ENCODE results near the gene MRE11.
A peak's percentile ranks its signal among the peaks of the same experiment; 100 is the strongest.

Gene MRE11

GRCh38 chr11:94501522-94501921 lies 7.9 kb upstream of the MRE11 start:
- no peak overlapping the region for H3K4me3 ChIP-seq (ENCODE audit: low read depth, low read length)
- DNase-seq = no peak
- H3K27ac ChIP-seq = no peak overlapping the region
- no peak for TF ChIP-seq CTCF (IDR thresholded peaks at IDR 0.05; ENCODE audit: low read depth, low read length, missing control alignments)
- peaks cover 17% of the 10 kb centered on the region for H3K36me3 ChIP-seq (replicated peaks)
- no peaks in the 10 kb centered on the region for H3K27me3 ChIP-seq (replicated peaks)
- in situ Hi-C loops (cut with HindIII; ENCODE audit: low pct_ligation_motif_present, low sequenced_read_pairs) = no loop called here

- TF ChIP-seq CTCF (IDR thresholded peaks at IDR 0.05; ENCODE audit: low read depth, low read length, missing control alignments) = no peak
- Histone ChIP-seq H3K36me3 (replicated peaks) (peaks cover 17% of the 10 kb centered on the region), H3K27me3 (replicated peaks) (no peaks in the 10 kb centered on the region), H3K4me3 (ENCODE audit: low read depth, low read length) (no peak overlapping the region), H3K27ac (no peak overlapping the region)
- in situ Hi-C loops (cut with HindIII; ENCODE audit: low pct_ligation_motif_present, low sequenced_read_pairs) = no loop called here
- no peak for DNase-seq
Measured at GRCh38 chr11:94500181-94500580, 6.5 kb upstream of the MRE11 start.

- in situ Hi-C loops (cut with HindIII; ENCODE audit: low pct_ligation_motif_present, low sequenced_read_pairs) = no loop called here
- no peak for TF ChIP-seq CTCF (IDR thresholded peaks at IDR 0.05; ENCODE audit: low read depth, low read length, missing control alignments)
- Histone ChIP-seq H3K4me3 (ENCODE audit: low read depth, low read length) (peak overlapping the region; percentile 84), H3K27me3 (replicated peaks) (no peaks in the 10 kb centered on the region), H3K27ac (peak overlapping the region; percentile 75), H3K36me3 (replicated peaks) (peaks cover 12% of the 10 kb centered on the region)
- no peak for DNase-seq
Measured at GRCh38 chr11:94494126-94494680, 559 bp upstream of the MRE11 start.

- no peaks in the 10 kb centered on the region for H3K27me3 ChIP-seq (replicated peaks)
- TF ChIP-seq CTCF (IDR thresholded peaks at IDR 0.05; ENCODE audit: low read depth, low read length, missing control alignments) = no peak
- DNase-seq = no peak
- no peak overlapping the region for H3K4me3 ChIP-seq (ENCODE audit: low read depth, low read length)
- H3K27ac ChIP-seq = no peak overlapping the region
- in situ Hi-C loops (cut with HindIII; ENCODE audit: low pct_ligation_motif_present, low sequenced_read_pairs) = no loop called here
- peaks cover 7% of the 10 kb centered on the region for H3K36me3 ChIP-seq (replicated peaks)
Measured at GRCh38 chr11:94486068-94486467, 7.6 kb downstream of the MRE11 start.

GRCh38 chr11:94481342-94481741 lies 12.3 kb downstream of the MRE11 start:
- in situ Hi-C loops (cut with HindIII; ENCODE audit: low pct_ligation_motif_present, low sequenced_read_pairs) = no loop called here
- Histone ChIP-seq H3K27me3 (replicated peaks) (no peaks in the 10 kb centered on the region), H3K27ac (no peak overlapping the region), H3K4me3 (ENCODE audit: low read depth, low read length) (no peak overlapping the region), H3K36me3 (replicated peaks) (peaks cover 11% of the 10 kb centered on the region)
- no peak for TF ChIP-seq CTCF (IDR thresholded peaks at IDR 0.05; ENCODE audit: low read depth, low read length, missing control alignments)
- no peak for DNase-seq

GRCh38 chr11:94477624-94478023 lies 16.0 kb downstream of the MRE11 start:
- no peak for DNase-seq
- no peak for TF ChIP-seq CTCF (IDR thresholded peaks at IDR 0.05; ENCODE audit: low read depth, low read length, missing control alignments)
- Histone ChIP-seq H3K4me3 (ENCODE audit: low read depth, low read length) (no peak overlapping the region), H3K36me3 (replicated peaks) (peaks cover 5% of the 10 kb centered on the region), H3K27me3 (replicated peaks) (no peaks in the 10 kb centered on the region), H3K27ac (no peak overlapping the region)
- in situ Hi-C loops (cut with HindIII; ENCODE audit: low pct_ligation_motif_present, low sequenced_read_pairs) = no loop called here

All from brain microvascular endothelial cell (primary cell).